VCaP (cell line): ENCODE data around the gene CSRNP3.
A peak's percentile ranks its signal among the peaks of the same experiment; 100 is the strongest.

Experiments
- H3K27ac ChIP-seq: fragments of 450-650 bp; 2 replicates; pipeline ENCODE4 v1.5.1; 2017
- TF ChIP-seq, protein P1 (sequence below): fragments of 450-650 bp; conservative IDR thresholded peaks from 2 replicates; pipeline ENCODE4 v1.5.1; 2017; ENCODE audit warnings: mild to moderate bottlenecking, moderate library complexity

Gene CSRNP3

DNA sequence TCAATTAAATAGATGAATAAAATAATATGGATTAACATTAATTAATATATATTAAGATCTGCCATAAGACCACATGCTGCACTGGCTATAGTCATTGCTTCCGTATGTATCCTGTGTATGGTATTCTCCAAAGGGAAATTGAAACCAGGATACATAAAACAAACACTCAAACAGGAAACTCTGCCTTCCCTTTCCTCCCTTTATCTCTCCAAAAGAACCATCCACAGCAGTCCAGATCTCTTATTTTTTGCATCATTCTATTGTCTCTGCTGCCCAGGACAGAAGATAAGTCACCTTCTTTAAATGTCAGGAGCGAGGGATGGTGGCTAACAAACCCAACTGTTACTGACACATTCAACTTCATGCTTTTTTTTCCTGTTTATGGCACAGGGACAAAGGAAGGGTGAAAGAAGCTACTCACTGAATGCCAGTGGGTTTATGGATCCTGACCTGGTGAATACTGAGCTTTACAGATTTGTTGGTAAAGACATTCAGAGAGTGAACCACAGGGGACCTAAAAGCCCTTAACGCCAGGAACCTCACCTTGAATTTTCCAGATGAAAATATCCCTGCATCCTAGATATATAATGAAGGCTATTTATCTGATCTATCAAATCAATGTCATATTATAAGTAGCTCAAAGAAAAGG, 67.5 kb downstream of the CSRNP3 start:
- H3K27ac ChIP-seq: peak overlapping the region; percentile 35
- TF ChIP-seq, protein P1, sequence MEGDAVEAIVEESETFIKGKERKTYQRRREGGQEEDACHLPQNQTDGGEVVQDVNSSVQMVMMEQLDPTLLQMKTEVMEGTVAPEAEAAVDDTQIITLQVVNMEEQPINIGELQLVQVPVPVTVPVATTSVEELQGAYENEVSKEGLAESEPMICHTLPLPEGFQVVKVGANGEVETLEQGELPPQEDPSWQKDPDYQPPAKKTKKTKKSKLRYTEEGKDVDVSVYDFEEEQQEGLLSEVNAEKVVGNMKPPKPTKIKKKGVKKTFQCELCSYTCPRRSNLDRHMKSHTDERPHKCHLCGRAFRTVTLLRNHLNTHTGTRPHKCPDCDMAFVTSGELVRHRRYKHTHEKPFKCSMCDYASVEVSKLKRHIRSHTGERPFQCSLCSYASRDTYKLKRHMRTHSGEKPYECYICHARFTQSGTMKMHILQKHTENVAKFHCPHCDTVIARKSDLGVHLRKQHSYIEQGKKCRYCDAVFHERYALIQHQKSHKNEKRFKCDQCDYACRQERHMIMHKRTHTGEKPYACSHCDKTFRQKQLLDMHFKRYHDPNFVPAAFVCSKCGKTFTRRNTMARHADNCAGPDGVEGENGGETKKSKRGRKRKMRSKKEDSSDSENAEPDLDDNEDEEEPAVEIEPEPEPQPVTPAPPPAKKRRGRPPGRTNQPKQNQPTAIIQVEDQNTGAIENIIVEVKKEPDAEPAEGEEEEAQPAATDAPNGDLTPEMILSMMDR: no peak

DNA sequence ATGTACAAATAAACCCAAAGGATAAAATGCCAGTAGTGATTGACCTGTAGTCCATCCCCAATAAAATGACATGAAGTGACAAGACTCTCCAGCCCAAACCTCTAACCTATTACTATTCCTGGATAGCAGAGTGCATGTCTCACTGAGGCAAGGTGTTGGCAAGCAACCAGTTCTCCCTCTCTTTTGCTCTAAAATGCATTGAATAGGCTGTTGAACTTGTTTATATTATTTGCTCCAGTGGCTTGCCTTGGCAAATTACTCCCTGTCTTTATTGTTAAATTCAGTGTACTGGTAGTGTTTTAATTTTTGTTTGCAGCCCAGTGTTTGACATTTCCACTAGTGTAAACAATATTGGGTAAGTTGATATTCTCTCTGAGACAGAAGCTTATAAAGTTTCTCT, 70.5 kb downstream of the CSRNP3 start:
- TF ChIP-seq, protein P1: no peak
- peak overlapping the region; percentile 20 for H3K27ac ChIP-seq

DNA sequence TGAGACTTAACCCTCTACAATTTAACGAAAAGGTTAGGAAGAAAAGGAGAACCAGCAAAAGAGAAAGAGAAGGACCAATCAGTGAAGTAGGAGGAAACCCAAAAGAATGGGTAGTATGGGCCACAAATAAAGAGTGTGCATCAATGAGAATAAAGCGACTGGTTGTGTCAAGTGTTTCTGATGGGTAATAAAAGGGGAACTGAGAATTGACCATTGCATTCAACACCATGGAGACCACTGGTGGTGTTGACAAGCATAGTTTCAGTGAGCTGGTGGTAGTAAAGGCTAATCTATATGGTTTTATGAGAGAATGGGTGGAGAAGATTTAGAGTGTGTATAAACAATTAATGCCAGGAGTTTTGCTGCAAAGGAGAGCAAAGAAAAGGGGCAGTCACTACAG, 75.4 kb downstream of the CSRNP3 start:
- H3K27ac ChIP-seq: no peak overlapping the region
- TF ChIP-seq, protein P1: no peak

DNA sequence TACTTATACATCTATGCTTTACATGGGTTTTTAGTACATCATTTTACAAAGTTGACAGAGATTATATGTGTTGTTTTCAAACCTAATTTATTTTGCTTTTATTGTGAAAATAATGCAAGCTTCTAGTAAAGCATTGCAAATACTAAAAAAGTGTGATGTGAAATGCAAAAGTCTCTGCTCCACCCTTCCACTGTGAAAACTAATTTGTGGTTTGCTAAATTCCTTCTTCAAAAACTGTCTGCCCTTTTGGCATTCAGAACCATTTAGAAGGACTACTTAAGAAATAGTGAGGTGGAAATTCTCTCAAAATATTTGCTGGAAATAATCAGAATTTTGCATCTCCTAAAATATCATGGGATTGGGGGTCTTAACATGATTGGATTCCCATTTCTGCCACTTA, 78.4 kb downstream of the CSRNP3 start:
- TF ChIP-seq, protein P1: no peak
- no peak overlapping the region for H3K27ac ChIP-seq

DNA sequence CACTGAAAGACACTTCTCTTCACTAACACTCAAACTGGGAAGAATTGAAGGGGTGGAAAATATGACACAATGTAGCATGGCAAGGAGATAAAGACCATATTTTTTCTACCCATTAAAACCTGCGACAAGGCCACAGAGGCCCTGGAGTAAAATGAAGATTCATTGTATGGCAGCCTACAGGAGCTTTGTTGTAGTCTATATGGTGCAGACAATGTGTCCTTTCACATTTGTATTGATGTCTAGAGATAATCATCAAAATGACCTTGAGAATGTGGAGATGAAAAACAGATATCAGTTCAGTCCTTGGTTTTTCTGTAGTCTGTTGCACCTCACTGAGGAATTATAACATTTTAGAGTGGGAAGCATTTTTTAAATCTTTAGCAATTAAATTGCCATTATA, 80.1 kb downstream of the CSRNP3 start:
- no peak overlapping the region for H3K27ac ChIP-seq
- TF ChIP-seq, protein P1: no peak

DNA sequence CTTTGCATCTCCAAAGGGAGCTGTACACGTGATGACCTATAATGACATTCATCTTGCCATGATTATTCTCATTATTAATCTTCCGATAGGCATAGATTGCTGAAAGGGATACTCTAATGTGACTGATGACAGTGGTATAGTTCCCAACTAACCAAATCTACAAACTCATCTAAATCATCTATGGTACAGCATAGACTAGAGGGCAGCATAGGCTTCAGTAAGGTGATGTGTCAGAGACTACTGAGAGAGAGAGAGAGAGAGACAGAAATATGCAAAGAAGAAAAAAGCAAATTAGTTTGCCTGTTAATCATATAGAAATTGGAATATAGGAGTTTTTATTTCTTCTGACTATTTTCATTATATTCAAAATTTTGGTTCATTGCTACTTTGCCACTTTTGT, 89.3 kb downstream of the CSRNP3 start:
- H3K27ac ChIP-seq: no peak overlapping the region
- TF ChIP-seq, protein P1: no peak

DNA sequence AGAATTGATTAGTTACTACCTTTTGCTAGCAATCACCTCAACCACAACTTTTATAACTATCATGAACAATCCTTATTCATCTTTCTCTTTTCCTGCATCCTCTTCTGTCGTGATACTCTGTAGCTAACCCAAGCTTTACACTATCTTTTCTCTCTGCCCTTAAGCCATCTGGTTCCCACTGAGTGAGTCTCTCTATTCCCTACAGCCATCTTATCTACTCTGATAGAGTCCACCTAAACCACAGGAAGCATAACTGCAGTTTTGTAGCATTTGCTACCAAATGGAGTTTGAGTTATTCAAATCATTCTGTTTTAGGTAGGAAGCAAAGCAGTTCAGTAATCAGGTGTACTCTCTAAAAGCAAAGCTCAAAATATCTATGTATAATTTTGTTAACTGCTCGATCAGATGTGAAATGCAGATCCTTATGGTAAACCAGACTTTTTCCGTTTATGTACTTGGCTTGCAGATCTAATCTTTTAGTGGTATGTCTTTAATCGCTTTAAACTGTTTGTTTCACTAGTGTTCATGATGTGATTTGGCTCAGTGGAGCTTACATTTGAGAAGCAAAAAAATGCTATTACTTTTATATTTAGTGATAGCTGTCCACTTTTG, 91.0 kb downstream of the CSRNP3 start:
- TF ChIP-seq, protein P1: no peak
- H3K27ac ChIP-seq: no peak overlapping the region
